Keratinocyte (primary cell): ENCODE measurements around the gene SPATS2.

Experiments
- CTCF ChIP-seq, 3 experiments: IDR thresholded peaks in 1 of 3; conservative IDR thresholded peaks in 1 of 3; optimal IDR thresholded peaks in 1 of 3; 2 replicates in 2 of 3; 3 replicates in 1 of 3; pipeline versions ENCODE3 to v1.5.1; 2011; ENCODE audit warnings: low read length in 3 of 3, mild to moderate bottlenecking in 3 of 3, moderate library complexity in 2 of 3, control low read depth in 1 of 3, inconsistent platforms in 1 of 3; ENCODE audit not compliant: insufficient read depth in 2 of 3; ENCODE audit errors: extremely low read depth in 1 of 3
- EZH2 ChIP-seq: IDR thresholded peaks from one replicate; pipeline ENCODE4 v1.6.1; 2012; ENCODE audit warnings: inconsistent platforms, mild to moderate bottlenecking, low read length, moderate library complexity

GRCh38 chr12:49534731-49535278 is 167.5 kb downstream of the SPATS2 start:
- TF ChIP-seq CTCF (optimal IDR thresholded peaks at IDR 0.05 in 1 of 3, IDR thresholded peaks at IDR 0.05 in 1 of 3, conservative IDR thresholded peaks at IDR 0.05 in 1 of 3; ENCODE audit: extremely low read depth in 1 of 3, insufficient read depth in 2 of 3, low read length in 3 of 3) (no peak), EZH2 (no peak)
